Measurements from ENCODE around the gene TPRG1.

- TF ChIP-seq POLR2AphosphoS5 (IDR thresholded peaks at IDR 0.05) (no peak), CTCF (IDR thresholded peaks at IDR 0.05) (no peak), POLR2A (IDR thresholded peaks at IDR 0.05) (no peak), EP300 (IDR thresholded peaks at IDR 0.05) (no peak)
These were observed 91.0 kb downstream of the TPRG1 start for GRCh38 chr3:189262746-189263145.

Measured in gastroesophageal sphincter (tissue), 3 donors.